HUES48 (cell line): ENCODE results near the gene DMRT1.
A peak's percentile ranks its signal among the peaks of the same experiment; 100 is the strongest.

ENCODE experiments used
- H3K27ac ChIP-seq: one replicate; pipeline ENCODE4 v1.7.0; 2013; ENCODE audit warnings: low read depth, low read length, inconsistent platforms
- H3K27me3 ChIP-seq: 2 replicates; pipeline ENCODE4 v1.6.1; 2013; ENCODE audit warnings: mild to moderate bottlenecking, low read length; ENCODE audit not compliant: control insufficient read depth, insufficient read depth
- H3K36me3 ChIP-seq: 2 replicates; pipeline ENCODE4 v1.6.1; 2013; ENCODE audit warnings: low read length; ENCODE audit not compliant: control insufficient read depth, insufficient read depth
- H3K4me1 ChIP-seq: 2 replicates; pipeline ENCODE4 v1.6.1; 2013; ENCODE audit warnings: mild to moderate bottlenecking, low read length; ENCODE audit not compliant: control insufficient read depth, insufficient read depth
- H3K4me3 ChIP-seq: 2 replicates; pipeline ENCODE4 v1.5.1; 2013; ENCODE audit warnings: mild to moderate bottlenecking, low read depth, low read length
- H3K9ac ChIP-seq: 2 replicates; pipeline ENCODE4 v1.6.1; 2013; ENCODE audit warnings: mild to moderate bottlenecking, low read depth, low read length, moderate library complexity
- H3K9me3 ChIP-seq: 2 replicates; pipeline ENCODE4 v1.6.1; 2013; ENCODE audit warnings: low read length; ENCODE audit not compliant: control insufficient read depth, insufficient read depth

DMRT1 gene

GRCh38 chr9:972501-973294, 131.2 kb downstream of the DMRT1 start:
- Histone ChIP-seq H3K4me1 (peaks cover 27% of the 10 kb centered on the region; the same call in 1 of the 2 replicates), H3K36me3 (no peaks in the 10 kb centered on the region), H3K4me3 (peak overlapping the region; percentile 68), H3K9ac (no peak overlapping the region), H3K27ac (peak overlapping the region; percentile 67), H3K9me3 (no peaks in the 10 kb centered on the region), H3K27me3 (peaks cover 98% of the 10 kb centered on the region)

DNA sequence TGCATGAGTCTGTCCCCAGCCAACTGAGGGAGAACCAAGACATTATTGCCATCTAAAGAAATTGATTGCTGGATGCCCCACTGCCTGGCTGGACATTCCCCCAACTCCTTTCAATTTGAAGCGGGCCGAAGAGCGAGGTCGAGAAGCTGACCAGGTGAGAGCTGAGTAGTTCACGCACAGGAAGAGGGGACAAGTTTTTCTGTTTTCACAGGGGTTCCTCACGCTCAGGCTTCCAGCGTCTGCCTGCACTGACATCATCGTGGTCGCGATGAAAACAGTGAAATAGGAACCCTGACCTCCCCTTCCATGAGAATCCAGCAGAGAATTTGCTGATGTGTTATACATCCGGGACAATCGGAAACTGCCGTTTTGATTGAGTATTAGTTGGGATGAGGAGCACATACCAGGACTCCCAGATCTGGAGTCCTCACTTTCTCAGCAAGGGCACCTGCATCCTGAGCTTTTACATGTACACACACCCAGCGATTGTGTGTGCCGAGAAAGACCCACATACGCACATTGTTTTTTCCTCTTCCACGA, 131.9 kb downstream of the DMRT1 start:
- H3K4me3 ChIP-seq = no peak overlapping the region; the same call in 1 of the 2 replicates
- no peak overlapping the region for H3K27ac ChIP-seq
- peaks cover 98% of the 10 kb centered on the region for H3K27me3 ChIP-seq
- H3K9ac ChIP-seq = no peak overlapping the region
- H3K9me3 ChIP-seq = no peaks in the 10 kb centered on the region
- H3K4me1 ChIP-seq = peaks cover 21% of the 10 kb centered on the region; the same call in 1 of the 2 replicates
- H3K36me3 ChIP-seq = no peaks in the 10 kb centered on the region

DNA sequence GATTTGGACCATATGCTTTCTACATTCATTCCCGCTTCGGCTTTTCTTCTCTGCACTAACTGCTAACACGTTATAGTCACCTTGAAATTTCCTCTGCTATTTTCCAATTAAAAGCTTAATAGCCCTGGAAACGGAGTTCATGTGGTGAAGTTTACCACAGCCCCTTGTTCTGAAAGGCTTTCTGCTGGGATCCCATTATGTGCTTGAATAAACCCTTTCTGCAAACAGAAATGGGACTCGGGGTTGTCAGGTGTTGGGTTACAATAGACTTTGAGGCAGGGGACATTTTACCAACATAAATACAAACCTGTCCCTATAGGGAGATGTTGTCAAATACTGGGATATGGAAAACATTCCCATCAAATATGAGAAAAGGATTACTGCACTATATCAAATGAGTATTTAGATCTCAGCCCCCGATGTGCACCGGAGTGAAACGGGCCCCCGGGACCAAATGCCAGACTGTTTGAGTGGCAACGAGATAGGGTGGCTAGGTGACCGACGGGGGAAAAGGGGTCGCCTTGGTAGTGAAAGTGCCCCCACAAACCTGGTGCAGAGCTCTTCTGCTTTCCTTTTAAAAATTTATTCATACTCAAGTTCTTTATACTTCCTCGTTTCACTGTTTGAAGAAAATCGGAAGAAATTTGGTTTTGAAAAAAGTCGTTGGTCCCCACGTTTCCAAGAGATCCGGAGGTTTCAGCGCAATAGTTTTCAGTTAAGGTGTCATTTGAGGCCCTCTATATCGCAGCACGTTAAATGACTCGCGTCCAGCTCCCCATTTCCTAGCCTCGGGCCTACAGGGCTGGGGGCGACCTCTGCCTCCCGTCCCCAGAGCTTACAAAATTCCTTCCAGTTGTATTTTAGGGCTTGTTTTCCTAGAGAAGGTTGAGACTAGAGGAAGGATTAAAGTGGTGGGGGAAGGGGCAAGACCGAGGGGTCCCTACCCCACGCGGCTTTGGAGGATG, 132.8 kb downstream of the DMRT1 start:
- H3K27me3 ChIP-seq = peaks cover 98% of the 10 kb centered on the region

GRCh38 chr9:974996-975739, 133.7 kb downstream of the DMRT1 start:
- Histone ChIP-seq H3K4me1 (peaks cover 19% of the 10 kb centered on the region; the same call in 1 of the 2 replicates), H3K27ac (no peak overlapping the region), H3K9me3 (no peaks in the 10 kb centered on the region), H3K27me3 (peaks cover 98% of the 10 kb centered on the region), H3K9ac (no peak overlapping the region), H3K36me3 (no peaks in the 10 kb centered on the region), H3K4me3 (no peak overlapping the region)

More for the DNA sequence above, 132.8 kb downstream of the DMRT1 start:
- Histone ChIP-seq H3K36me3 (no peaks in the 10 kb centered on the region), H3K9ac (no peak overlapping the region), H3K9me3 (no peaks in the 10 kb centered on the region), H3K4me3 (no peak overlapping the region), H3K27ac (no peak overlapping the region), H3K4me1 (peaks cover 21% of the 10 kb centered on the region; the same call in 1 of the 2 replicates)

DNA sequence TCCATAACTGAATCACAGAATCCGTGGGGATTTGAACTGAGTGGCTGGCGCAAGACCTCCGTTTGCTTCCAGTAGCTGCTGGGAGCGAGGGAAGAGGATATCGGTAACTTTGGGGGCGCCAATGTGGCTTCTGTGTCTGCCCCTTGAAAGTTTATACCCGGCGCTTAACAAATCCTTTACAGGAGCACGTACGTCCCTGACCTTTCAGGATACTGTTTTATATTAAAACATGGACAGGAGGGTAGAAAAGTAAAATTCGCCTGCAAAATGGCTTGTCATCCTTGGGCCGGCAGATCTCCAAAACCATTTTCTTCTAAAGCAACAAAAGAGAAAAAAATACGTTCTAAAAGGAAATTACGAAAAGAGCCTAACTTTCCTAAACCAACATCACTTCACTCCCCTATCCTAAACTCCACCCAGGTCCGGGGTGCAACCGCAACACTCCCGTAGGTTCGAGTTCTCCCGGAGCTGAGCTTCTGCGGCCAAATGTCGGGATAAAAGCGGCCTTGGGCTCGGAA, 134.3 kb downstream of the DMRT1 start:
- peaks cover 15% of the 10 kb centered on the region; the same call in 1 of the 2 replicates for H3K4me1 ChIP-seq
- no peaks in the 10 kb centered on the region for H3K9me3 ChIP-seq
- peak overlapping the region; percentile 47; the same call in 1 of the 2 replicates for H3K4me3 ChIP-seq
- H3K27me3 ChIP-seq = peaks cover 98% of the 10 kb centered on the region
- no peak overlapping the region for H3K27ac ChIP-seq
- H3K9ac ChIP-seq = no peak overlapping the region
- no peaks in the 10 kb centered on the region for H3K36me3 ChIP-seq

DNA sequence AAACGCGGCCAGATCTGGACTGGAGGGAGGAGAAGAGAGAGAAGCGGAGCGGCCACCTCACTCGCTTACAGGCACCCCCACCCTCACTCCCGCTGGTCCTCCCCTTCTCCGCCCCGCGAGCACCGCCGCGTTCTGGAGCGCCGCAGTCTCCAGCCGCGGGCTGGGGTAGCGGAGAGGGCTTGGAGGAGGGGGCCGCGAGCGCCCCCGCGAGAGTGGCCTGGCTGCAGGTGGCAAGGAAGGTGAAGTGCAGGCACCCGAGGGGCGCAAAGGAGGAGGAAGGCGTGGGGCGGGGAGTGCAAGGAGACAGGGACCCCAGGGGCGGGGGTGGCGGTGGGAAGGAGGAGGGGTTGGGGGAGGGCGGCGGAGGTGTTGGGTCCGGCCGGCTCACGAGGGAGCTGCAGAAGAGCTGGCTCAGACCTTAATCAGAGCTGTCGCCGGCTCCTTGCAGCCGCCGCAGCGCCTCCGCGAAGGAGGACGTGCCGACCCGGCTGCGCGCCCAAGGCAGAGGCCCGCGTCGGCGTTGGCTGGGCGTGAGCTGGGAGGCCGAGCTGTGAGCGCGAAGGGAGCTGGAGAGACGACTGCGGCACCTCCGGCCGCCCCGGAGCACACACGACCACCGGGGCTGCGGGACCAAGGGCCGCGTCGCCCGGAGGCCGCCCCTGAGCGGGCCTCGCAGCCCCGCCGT, 134.9 kb downstream of the DMRT1 start, which contains the start of gene DMRT3:
Gene DMRT3, plus strand, starts transcription at position 398 of the 685 bp plus-strand sequence. CDS start 347 bp downstream, outside the sequence.
- Histone ChIP-seq H3K27me3 (peaks cover 98% of the 10 kb centered on the region), H3K4me1 (peaks cover 17% of the 10 kb centered on the region), H3K27ac (no peak within 1 kb of the TSS), H3K36me3 (no peaks in the 10 kb centered on the region), H3K9ac (no peak within 1 kb of the TSS), H3K4me3 (peak within 1 kb of the TSS; percentile 50; the same call in 1 of the 2 replicates), H3K9me3 (no peaks in the 10 kb centered on the region)

- peaks cover 100% of the 10 kb centered on the region for H3K27me3 ChIP-seq
- H3K4me1 ChIP-seq = peaks cover 18% of the 10 kb centered on the region
- H3K9me3 ChIP-seq = no peaks in the 10 kb centered on the region
- H3K27ac ChIP-seq = no peak overlapping the region
- H3K4me3 ChIP-seq = peak overlapping the region; percentile 50; the same call in 1 of the 2 replicates
- H3K9ac ChIP-seq = no peak overlapping the region
- H3K36me3 ChIP-seq = no peaks in the 10 kb centered on the region
Measured at GRCh38 chr9:976943-977837, 135.7 kb downstream of the DMRT1 start.

DNA sequence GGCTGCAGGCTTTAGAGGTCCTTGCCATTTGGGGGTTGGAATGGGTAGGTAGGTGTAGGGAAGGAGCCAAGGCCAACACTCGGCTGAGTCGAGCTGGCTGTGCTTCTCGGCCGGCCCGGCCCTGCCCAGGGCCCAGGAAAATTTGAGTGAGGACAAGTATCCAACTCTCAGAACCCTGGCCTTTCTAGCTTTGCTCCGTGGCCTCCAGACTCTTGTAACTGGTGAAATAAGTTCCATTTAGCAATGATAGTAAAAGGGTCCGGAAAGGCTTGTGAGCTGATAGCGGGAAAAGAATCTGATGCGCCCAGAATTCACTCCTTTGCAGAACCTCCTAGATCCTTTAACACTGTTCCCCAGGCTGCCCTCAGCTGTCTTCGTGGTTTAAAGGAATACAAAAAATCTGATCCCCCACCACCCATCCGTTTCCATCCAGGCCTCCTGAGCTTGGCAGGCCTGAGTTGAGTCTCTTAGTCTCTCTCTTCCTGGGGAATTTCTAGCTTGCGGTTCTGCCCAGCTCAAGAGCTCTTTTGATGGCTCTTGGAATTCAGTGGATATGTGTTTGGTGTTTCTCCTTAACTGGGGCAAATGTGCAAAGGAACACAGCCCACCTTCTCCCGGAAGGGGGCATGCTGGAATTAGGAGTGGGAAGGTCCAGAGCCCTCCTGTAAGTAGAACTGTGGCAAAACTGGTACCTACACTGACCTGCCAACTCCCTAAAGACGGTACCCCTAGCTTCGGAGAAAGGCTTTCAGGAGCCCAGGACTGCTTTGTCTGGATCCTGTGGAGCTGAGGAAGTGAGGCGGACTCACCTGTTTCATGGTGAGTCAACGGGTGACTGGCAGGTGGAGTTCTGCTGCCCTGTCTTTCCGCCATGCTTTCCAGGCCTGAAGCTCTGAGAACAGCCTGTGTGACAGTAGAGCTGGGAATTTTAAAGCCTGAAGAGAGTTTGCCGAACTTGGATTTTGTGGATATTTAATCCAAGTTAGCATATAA, 136.6 kb downstream of the DMRT1 start:
- H3K27ac ChIP-seq = no peak overlapping the region
- peaks cover 13% of the 10 kb centered on the region for H3K4me1 ChIP-seq
- H3K36me3 ChIP-seq = no peaks in the 10 kb centered on the region
- H3K9ac ChIP-seq = no peak overlapping the region
- H3K4me3 ChIP-seq = 0 out of 2 replicates have a peak overlapping the region, but pooled peaks have one; percentile 50
- peaks cover 100% of the 10 kb centered on the region for H3K27me3 ChIP-seq
- H3K9me3 ChIP-seq = no peaks in the 10 kb centered on the region
